DOHH2 (cell line): Measurements from ENCODE around the gene HMG20A.

ENCODE experiments used
- H3F3A ChIP-seq: fragments of 200-600 bp; sonication (generic), shearing (Covaris generic); 2 replicates; pipeline ENCODE4 v1.6.0; 2016; ENCODE audit warnings: antibody characterized with exemption, mild to moderate bottlenecking; ENCODE audit not compliant: control insufficient read depth, insufficient read depth
- H3K27ac ChIP-seq: fragments of 200-600 bp; sonication (generic); 2 replicates; pipeline ENCODE4 v1.5.1; 2014; ENCODE audit warnings: low read depth, mild to moderate bottlenecking, low read length, moderate library complexity
- H3K27me3 ChIP-seq: fragments of 200-600 bp; sonication (generic); 2 replicates; pipeline ENCODE4 v1.6.1; 2014; ENCODE audit warnings: mild to moderate bottlenecking, low read length, mixed read lengths; ENCODE audit not compliant: control insufficient read depth
- H3K36me3 ChIP-seq: fragments of 200-600 bp; sonication (generic); 2 replicates; pipeline ENCODE4 v1.6.1; 2014; ENCODE audit warnings: mild to moderate bottlenecking, low read length, moderate library complexity, mixed read lengths; ENCODE audit not compliant: control insufficient read depth
- H3K4me1 ChIP-seq: fragments of 200-600 bp; sonication (generic); 2 replicates; pipeline ENCODE4 v1.6.1; 2014; ENCODE audit warnings: mild to moderate bottlenecking, low read length, mixed read lengths; ENCODE audit not compliant: control insufficient read depth
- H3K4me2 ChIP-seq: fragments of 200-600 bp; sonication (generic); 2 replicates; pipeline ENCODE4 v1.6.0; 2014; ENCODE audit warnings: mild to moderate bottlenecking, low read length, moderate library complexity
- H3K4me3 ChIP-seq: fragments of 200-600 bp; sonication (generic); 2 replicates; pipeline ENCODE4 v1.5.1; 2014; ENCODE audit warnings: mild to moderate bottlenecking, low read length, mixed read lengths
- H3K79me2 ChIP-seq: fragments of 200-600 bp; sonication (generic); 2 replicates; pipeline ENCODE4 v1.6.1; 2014; ENCODE audit warnings: mild to moderate bottlenecking, low read length, mixed read lengths; ENCODE audit not compliant: control insufficient read depth
- H3K9me2 ChIP-seq: fragments of 200-600 bp; sonication (generic); replicated peaks from 2 replicates; pipeline ENCODE4 v1.6.1; 2014; ENCODE audit warnings: mild to moderate bottlenecking, low read length, mixed read lengths; ENCODE audit not compliant: control insufficient read depth
- H3K9me3 ChIP-seq: fragments of 200-600 bp; sonication (generic); 2 replicates; pipeline ENCODE4 v1.6.1; 2014; ENCODE audit warnings: antibody characterized with exemption, low read length, mixed read lengths; ENCODE audit not compliant: control insufficient read depth, insufficient read depth
- H4K20me1 ChIP-seq: fragments of 200-600 bp; sonication (generic); 2 replicates; pipeline ENCODE4 v1.6.0; 2014; ENCODE audit warnings: low read depth, mild to moderate bottlenecking, antibody characterized with exemption, low read length, moderate library complexity; ENCODE audit not compliant: control insufficient read depth, insufficient read depth
- EZH2phosphoT487 ChIP-seq: fragments of 200-600 bp; sonication (generic); IDR thresholded peaks from 2 replicates; pipeline ENCODE4 v1.6.1; 2017; ENCODE audit warnings: borderline replicate concordance, mild to moderate bottlenecking, antibody characterized with exemption, low read length, moderate library complexity, mixed read lengths
- TF ChIP-seq, protein P1 (sequence below): fragments of 200-600 bp; sonication (generic); IDR thresholded peaks from one replicate; pipeline ENCODE4 v1.5.1; 2014; ENCODE audit warnings: antibody characterized with exemption, mild to moderate bottlenecking, low read depth, low read length; ENCODE audit not compliant: poor library complexity, severe bottlenecking

HMG20A gene

DNA sequence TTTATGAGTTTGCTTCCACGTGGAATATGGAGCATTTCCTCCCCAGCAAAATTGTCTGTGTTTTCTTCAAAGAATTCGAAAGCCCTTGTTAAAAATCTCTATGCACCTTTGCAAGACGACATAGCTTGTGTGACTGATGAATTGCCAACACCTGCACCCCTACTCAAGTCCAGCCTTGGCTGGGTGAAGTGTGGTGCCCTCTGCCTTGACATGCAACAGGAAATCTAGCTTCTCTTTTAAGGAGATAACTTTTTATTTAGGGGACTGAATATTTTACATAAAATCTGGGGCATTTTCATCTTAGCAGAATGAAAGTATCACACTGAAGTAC lies 647 bp downstream of the HMG20A start:
- Histone ChIP-seq H4K20me1 (0 out of 2 replicates have a peak, but pooled peaks cover 3% of the 10 kb centered on the region), H3F3A (no peaks in the 10 kb centered on the region), H3K4me3 (peak overlapping the region; percentile 82), H3K9me3 (no peaks in the 10 kb centered on the region), H3K9me2 (no peaks in the 10 kb centered on the region), H3K4me2 (peak overlapping the region; percentile 81), H3K79me2 (peaks cover 82% of the 10 kb centered on the region), H3K36me3 (0 out of 2 replicates have a peak, but pooled peaks cover 3% of the 10 kb centered on the region), H3K4me1 (peaks cover 47% of the 10 kb centered on the region), H3K27me3 (no peaks in the 10 kb centered on the region), H3K27ac (peak overlapping the region; percentile 67)
- TF ChIP-seq, protein P1, sequence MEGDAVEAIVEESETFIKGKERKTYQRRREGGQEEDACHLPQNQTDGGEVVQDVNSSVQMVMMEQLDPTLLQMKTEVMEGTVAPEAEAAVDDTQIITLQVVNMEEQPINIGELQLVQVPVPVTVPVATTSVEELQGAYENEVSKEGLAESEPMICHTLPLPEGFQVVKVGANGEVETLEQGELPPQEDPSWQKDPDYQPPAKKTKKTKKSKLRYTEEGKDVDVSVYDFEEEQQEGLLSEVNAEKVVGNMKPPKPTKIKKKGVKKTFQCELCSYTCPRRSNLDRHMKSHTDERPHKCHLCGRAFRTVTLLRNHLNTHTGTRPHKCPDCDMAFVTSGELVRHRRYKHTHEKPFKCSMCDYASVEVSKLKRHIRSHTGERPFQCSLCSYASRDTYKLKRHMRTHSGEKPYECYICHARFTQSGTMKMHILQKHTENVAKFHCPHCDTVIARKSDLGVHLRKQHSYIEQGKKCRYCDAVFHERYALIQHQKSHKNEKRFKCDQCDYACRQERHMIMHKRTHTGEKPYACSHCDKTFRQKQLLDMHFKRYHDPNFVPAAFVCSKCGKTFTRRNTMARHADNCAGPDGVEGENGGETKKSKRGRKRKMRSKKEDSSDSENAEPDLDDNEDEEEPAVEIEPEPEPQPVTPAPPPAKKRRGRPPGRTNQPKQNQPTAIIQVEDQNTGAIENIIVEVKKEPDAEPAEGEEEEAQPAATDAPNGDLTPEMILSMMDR: no peak

DNA sequence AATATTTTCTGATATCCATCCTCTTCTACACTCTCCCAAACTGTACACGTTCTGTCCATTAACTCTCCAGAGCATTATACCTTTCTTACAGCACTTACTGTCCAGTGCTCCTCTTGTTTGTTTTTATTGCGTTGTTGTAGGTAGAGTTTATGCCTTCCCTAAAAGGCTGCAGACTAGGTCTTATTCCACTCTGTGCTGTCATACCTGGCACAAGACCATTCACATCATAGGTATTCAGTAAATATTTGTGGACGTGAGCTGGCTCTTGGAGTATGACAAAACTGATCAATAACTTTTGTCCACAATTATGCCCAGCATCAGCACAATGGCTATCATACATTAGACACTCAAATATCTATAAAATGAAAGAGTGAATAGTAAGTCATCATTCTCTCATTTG lies 4.4 kb downstream of the HMG20A start:
- H3K4me3 ChIP-seq: no peak overlapping the region
- H3K27ac ChIP-seq: no peak overlapping the region
- no peak for TF ChIP-seq EZH2phosphoT487
- TF ChIP-seq, protein P1: no peak
- H3K4me2 ChIP-seq: no peak overlapping the region
- H3K79me2 ChIP-seq: peaks cover 93% of the 10 kb centered on the region
- H3K9me3 ChIP-seq: no peaks in the 10 kb centered on the region
- no peaks in the 10 kb centered on the region for H3K27me3 ChIP-seq
- no peaks in the 10 kb centered on the region for H3K9me2 ChIP-seq
- H3F3A ChIP-seq: no peaks in the 10 kb centered on the region
- peaks cover 3% of the 10 kb centered on the region; the same call in 1 of the 2 replicates for H4K20me1 ChIP-seq
- H3K36me3 ChIP-seq: peaks cover 3% of the 10 kb centered on the region; the same call in 1 of the 2 replicates
- H3K4me1 ChIP-seq: peaks cover 45% of the 10 kb centered on the region

DNA sequence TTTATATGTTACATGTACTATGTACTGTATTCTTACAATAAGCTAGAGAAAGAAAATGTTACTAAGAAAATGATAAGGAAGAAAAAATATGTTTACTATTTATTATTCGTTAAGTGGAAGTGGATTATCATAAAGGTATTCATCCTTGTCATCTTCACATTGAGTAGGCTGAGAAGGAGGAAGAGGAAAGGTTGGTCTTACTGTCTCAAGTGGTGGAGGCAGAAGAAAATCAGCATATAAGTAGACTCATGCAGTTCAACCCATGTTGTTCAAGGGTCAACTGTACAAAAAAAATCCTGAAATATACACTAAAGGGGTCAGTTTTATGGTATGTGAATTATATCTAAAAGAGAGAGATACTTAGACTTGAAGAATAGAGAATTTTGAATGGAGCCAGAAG lies 5.7 kb downstream of the HMG20A start:
- Histone ChIP-seq H3K36me3 (peaks cover 3% of the 10 kb centered on the region; the same call in 1 of the 2 replicates), H3K27ac (no peak overlapping the region), H4K20me1 (peaks cover 3% of the 10 kb centered on the region; the same call in 1 of the 2 replicates), H3F3A (no peaks in the 10 kb centered on the region), H3K4me1 (peaks cover 45% of the 10 kb centered on the region), H3K27me3 (no peaks in the 10 kb centered on the region), H3K9me3 (no peaks in the 10 kb centered on the region), H3K79me2 (peaks cover 95% of the 10 kb centered on the region), H3K4me2 (no peak overlapping the region), H3K4me3 (no peak overlapping the region), H3K9me2 (no peaks in the 10 kb centered on the region)
- no peak for TF ChIP-seq EZH2phosphoT487
- TF ChIP-seq, protein P1: no peak
